HepG2 (cell line): Measurements from ENCODE around the gene POLR2H. TPM values are rescaled to one million over a fixed set of nuclear protein-coding genes. Genes with fewer than 3 reads are reported as not detected.

Experiments used
- CBX1 ChIP-seq: IDR thresholded peaks from one replicate; pipeline ENCODE4 v1.6.1; 2016; ENCODE audit warnings: antibody characterized with exemption, low read depth
- CBX2 ChIP-seq, 2 experiments: fragments of 200-600 bp in 1 of 2; sonication (generic); formaldehyde crosslinking in 1 of 2; IDR thresholded peaks; 2 replicates each; pipeline versions ENCODE4 v1.7.0 to v1.8.1; 2018 to 2022; ENCODE audit warnings: low read depth in 2 of 2, low read length in 1 of 2, mild to moderate bottlenecking in 1 of 2, missing genetic modification reagents in 1 of 2
- CTCF ChIP-seq: sonication (generic); formaldehyde crosslinking; IDR thresholded peaks from 2 replicates; pipeline ENCODE4 v1.5.0; 2020; ENCODE audit warnings: mild to moderate bottlenecking, missing genetic modification reagents, moderate library complexity
- DNMT3B ChIP-seq: conservative IDR thresholded peaks from 2 replicates; pipeline ENCODE4 v1.6.1; 2016; ENCODE audit warnings: missing biosample characterization, control low read depth
- GABPA ChIP-seq, 2 experiments: IDR thresholded peaks; 2 replicates each; pipeline ENCODE4 v1.6.1; 2011 to 2016; ENCODE audit warnings: low read depth in 2 of 2, low read length in 1 of 2, missing biosample characterization in 1 of 2, missing genetic modification characterization in 1 of 2
- HNRNPL ChIP-seq: fragments of 200-400 bp; formaldehyde crosslinking; IDR thresholded peaks from 2 replicates; pipeline ENCODE4 v1.6.1; 2017; ENCODE audit warnings: mild to moderate bottlenecking, low read depth, low read length
- JUN ChIP-seq: sonication (generic); formaldehyde crosslinking; IDR thresholded peaks from 2 replicates; pipeline ENCODE4 v1.4.0; 2020; ENCODE audit warnings: mild to moderate bottlenecking, missing genetic modification reagents
- KDM5B ChIP-seq: sonication (generic); formaldehyde crosslinking; IDR thresholded peaks from 2 replicates; pipeline ENCODE4 v1.4.0; 2020; ENCODE audit warnings: missing genetic modification reagents, mild to moderate bottlenecking, borderline replicate concordance
- MAFF ChIP-seq: IDR thresholded peaks from 2 replicates; pipeline ENCODE4 v1.6.1; 2011; ENCODE audit warnings: low read depth, low read length, improper control_type of control experiment
- PATZ1 ChIP-seq: sonication (generic); formaldehyde crosslinking; IDR thresholded peaks from 2 replicates; pipeline ENCODE4 v1.4.0; 2020; ENCODE audit warnings: missing genetic modification reagents
- SIN3B ChIP-seq: fragments of 150-350 bp; IDR thresholded peaks from 2 replicates; pipeline ENCODE4 v1.6.1; 2014; ENCODE audit warnings: low read length
- SP4 ChIP-seq: sonication (generic); formaldehyde crosslinking; IDR thresholded peaks from 2 replicates; pipeline ENCODE4 v1.8.1; 2023; ENCODE audit warnings: mild to moderate bottlenecking, missing genetic modification reagents
- TBX3 ChIP-seq: fragments of 450-650 bp; IDR thresholded peaks from 2 replicates; pipeline ENCODE4 v1.6.1; 2017; ENCODE audit warnings: antibody characterized with exemption, mild to moderate bottlenecking, inconsistent platforms, borderline replicate concordance
- ZKSCAN5 ChIP-seq: sonication (generic); formaldehyde crosslinking; IDR thresholded peaks from 2 replicates; pipeline ENCODE4 v1.5.1; 2020; ENCODE audit warnings: mild to moderate bottlenecking, missing genetic modification reagents
- ZNF772 ChIP-seq: sonication (generic); formaldehyde crosslinking; IDR thresholded peaks from 2 replicates; pipeline ENCODE4 v1.5.0; 2020; ENCODE audit warnings: mild to moderate bottlenecking, missing genetic modification reagents
- ZNF780A ChIP-seq: sonication (generic); formaldehyde crosslinking; IDR thresholded peaks from 2 replicates; pipeline ENCODE4 v1.8.0; 2022; ENCODE audit warnings: mild to moderate bottlenecking, missing genetic modification reagents, moderate library complexity
- ZNF790 ChIP-seq: sonication (generic); formaldehyde crosslinking; IDR thresholded peaks from 2 replicates; pipeline ENCODE4 v1.8.0; 2022; ENCODE audit warnings: missing genetic modification reagents, mild to moderate bottlenecking, borderline replicate concordance
- ZSCAN9 ChIP-seq: IDR thresholded peaks from 2 replicates; pipeline ENCODE4 v1.6.1; 2016; ENCODE audit warnings: borderline replicate concordance
- polyA plus RNA-seq, 8 experiments: library from polyadenylated mRNA; depleted of rRNA in 3 of 8; stranded (reverse) in 7 of 8; unstranded in 1 of 8; fragments of >200 nt; fragmentation: Illumina TruSeq in 4 of 8; extraction: Trizol in 4 of 8; gene quantifications; 2 replicates each; pipeline versions ENCODE4 v1.2.1 to v1.2.3, GENCODE V29; 2011 to 2016; ENCODE audit warnings: low read depth in 4 of 8, missing spikeins in 1 of 8, mixed read lengths in 1 of 8; ENCODE audit not compliant: insufficient read depth in 1 of 8
- total RNA-seq, 5 experiments: library from RNA; depleted of rRNA; stranded (reverse); fragments of >200 nt; fragmentation: Illumina TruSeq; extraction: Trizol; gene quantifications; 2 replicates each; pipeline ENCODE4 v1.2.3, GENCODE V29; 2016; ENCODE audit warnings: low read depth in 1 of 5
- TF ChIP-seq, protein P1 (sequence below): sonication (generic); formaldehyde crosslinking; IDR thresholded peaks from 2 replicates; pipeline ENCODE4 v1.5.0; 2020; ENCODE audit warnings: mild to moderate bottlenecking, missing genetic modification reagents, borderline replicate concordance
- TF ChIP-seq, protein P2 (sequence below): sonication (generic); formaldehyde crosslinking; IDR thresholded peaks from 2 replicates; pipeline ENCODE4 v1.8.1; 2023; ENCODE audit warnings: missing genetic modification reagents, inconsistent platforms, borderline replicate concordance
- TF ChIP-seq, protein P3 (sequence below): sonication (generic); formaldehyde crosslinking; IDR thresholded peaks from 2 replicates; pipeline ENCODE4 v1.5.0; 2020; ENCODE audit warnings: missing genetic modification reagents, mild to moderate bottlenecking, borderline replicate concordance

The POLR2H gene
- total and polyA plus RNA-seq, 2 of the 13 experiments (the other 11 are each of a cell fraction or from before 2014, with no cell fraction given): 118 to 194 TPM

GRCh38 chr3:184377882-184378445 is 16.5 kb downstream of the POLR2H start, which contains the start of gene THPO (continued):
- TF ChIP-seq, protein P1, sequence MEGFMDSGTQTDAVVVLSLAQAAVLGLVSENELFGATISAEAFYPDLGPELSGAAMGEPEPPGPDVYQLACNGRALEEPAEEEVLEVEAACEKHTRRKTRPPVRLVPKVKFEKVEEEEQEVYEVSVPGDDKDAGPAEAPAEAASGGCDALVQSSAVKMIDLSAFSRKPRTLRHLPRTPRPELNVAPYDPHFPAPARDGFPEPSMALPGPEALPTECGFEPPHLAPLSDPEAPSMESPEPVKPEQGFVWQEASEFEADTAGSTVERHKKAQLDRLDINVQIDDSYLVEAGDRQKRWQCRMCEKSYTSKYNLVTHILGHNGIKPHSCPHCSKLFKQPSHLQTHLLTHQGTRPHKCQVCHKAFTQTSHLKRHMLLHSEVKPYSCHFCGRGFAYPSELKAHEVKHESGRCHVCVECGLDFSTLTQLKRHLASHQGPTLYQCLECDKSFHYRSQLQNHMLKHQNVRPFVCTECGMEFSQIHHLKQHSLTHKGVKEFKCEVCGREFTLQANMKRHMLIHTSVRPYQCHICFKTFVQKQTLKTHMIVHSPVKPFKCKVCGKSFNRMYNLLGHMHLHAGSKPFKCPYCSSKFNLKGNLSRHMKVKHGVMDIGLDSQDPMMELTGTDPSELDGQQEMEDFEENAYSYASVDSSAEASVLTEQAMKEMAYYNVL (CRISPR knock-in tag): no peak; the same call in 1 of the 2 replicates
- TF ChIP-seq TBX3 (no peak), PATZ1 (CRISPR knock-in tag) (peak; percentile 95), GABPA (IDR thresholded peaks at IDR 0.05; ENCODE audit: low read depth, low read length) (peak; percentile 70), GABPA (CRISPR knock-in tag; IDR thresholded peaks at IDR 0.05; ENCODE audit: low read depth) (peak; percentile 95), ZNF780A (CRISPR knock-in tag) (no peak), KDM5B (CRISPR knock-in tag) (peak; percentile 69; the same call in 1 of the 2 replicates), CTCF (no peak; the same call in 1 of the 2 replicates), ZSCAN9 (CRISPR knock-in tag) (no peak), DNMT3B (CRISPR knock-in tag) (no peak), ZKSCAN5 (CRISPR knock-in tag) (no peak), ZNF790 (CRISPR knock-in tag) (no peak), ZNF772 (CRISPR knock-in tag) (no peak; the same call in 1 of the 2 replicates), HNRNPL (no peak), JUN (CRISPR knock-in tag) (no peak), SIN3B (0 out of 2 replicates have a peak, but pooled peaks have one; percentile 23), CBX2 (IDR thresholded peaks at IDR 0.05; ENCODE audit: low read depth, low read length) (no peak), CBX2 (CRISPR knock-in tag; IDR thresholded peaks at IDR 0.05; ENCODE audit: low read depth) (no peak; the same call in 1 of the 2 replicates), SP4 (CRISPR knock-in tag) (peak; percentile 61; the same call in 1 of the 2 replicates), CBX1 (no peak), MAFF (no peak)
- TF ChIP-seq, protein P2, sequence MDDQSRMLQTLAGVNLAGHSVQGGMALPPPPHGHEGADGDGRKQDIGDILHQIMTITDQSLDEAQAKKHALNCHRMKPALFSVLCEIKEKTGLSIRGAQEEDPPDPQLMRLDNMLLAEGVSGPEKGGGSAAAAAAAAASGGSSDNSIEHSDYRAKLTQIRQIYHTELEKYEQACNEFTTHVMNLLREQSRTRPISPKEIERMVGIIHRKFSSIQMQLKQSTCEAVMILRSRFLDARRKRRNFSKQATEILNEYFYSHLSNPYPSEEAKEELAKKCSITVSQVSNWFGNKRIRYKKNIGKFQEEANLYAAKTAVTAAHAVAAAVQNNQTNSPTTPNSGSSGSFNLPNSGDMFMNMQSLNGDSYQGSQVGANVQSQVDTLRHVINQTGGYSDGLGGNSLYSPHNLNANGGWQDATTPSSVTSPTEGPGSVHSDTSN (CRISPR knock-in tag): no peak
- TF ChIP-seq, protein P3, sequence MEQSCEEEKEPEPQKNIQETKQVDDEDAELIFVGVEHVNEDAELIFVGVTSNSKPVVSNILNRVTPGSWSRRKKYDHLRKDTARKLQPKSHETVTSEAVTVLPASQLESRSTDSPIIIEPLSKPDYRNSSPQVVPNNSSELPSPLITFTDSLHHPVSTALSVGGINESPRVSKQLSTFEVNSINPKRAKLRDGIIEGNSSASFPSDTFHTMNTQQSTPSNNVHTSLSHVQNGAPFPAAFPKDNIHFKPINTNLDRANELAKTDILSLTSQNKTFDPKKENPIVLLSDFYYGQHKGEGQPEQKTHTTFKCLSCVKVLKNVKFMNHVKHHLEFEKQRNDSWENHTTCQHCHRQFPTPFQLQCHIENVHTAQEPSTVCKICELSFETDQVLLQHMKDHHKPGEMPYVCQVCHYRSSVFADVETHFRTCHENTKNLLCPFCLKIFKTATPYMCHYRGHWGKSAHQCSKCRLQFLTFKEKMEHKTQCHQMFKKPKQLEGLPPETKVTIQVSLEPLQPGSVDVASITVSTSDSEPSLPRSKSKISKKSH (CRISPR knock-in tag): no peak
